ENCODE results near the gene FIG4.
"Not testable (repeated sequence)": the region's sequence is repeated elsewhere in the genome, so short reads cannot be mapped to it uniquely, and the experiment has no call there.

Gene FIG4

DNA sequence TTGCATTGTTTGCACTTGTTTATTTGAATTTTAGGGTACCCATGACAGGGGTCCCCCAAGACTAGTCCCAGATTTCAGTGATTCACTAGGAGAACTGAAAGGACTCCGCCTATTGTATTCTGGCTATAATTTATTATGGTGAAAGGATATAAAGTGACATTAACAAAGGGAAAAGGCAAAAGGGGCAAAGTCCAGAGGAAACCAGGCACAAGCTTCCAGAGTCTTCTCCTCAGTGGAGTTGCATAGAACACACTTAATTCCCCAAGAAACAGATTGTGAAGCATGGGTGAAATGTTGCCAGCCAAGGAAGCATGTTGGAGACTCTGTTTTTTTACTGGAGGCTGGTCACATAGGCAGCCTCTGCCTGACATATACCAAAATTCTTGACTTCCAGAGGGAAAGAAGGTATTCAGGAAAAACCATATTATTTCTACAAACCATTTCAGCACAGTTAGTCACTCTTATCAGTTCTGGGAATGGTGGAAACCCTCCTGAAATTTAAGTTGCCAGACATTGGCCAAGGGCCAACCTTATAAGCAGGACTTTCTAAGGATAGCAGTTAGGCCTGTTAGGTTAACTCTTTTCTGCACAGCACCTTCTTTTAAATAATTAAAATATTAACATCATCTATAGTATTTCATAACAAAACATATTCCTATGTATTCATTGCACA, 71.8 kb downstream of the FIG4 start:
- no peak for DNase-seq

DNA sequence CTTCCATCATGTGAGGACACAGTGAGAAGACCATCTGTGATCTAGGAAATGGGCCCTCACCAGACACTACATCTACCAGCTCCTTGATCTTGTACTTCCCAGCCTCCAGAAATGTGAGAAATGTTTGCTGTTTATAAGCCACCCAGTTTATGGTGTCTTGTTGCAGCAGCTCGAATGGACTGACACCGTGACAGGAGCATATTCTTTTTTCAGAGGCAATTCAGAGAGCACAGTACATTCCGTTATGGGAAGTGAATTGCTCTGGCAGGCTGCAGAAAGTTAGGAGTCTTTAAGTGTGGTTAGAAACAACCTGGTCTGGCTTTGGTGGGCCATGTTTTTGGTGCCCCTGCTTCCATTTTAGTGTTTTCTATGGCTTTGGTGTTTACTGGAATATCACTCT, 75.1 kb downstream of the FIG4 start:
- DNase-seq, result no peak

DNA sequence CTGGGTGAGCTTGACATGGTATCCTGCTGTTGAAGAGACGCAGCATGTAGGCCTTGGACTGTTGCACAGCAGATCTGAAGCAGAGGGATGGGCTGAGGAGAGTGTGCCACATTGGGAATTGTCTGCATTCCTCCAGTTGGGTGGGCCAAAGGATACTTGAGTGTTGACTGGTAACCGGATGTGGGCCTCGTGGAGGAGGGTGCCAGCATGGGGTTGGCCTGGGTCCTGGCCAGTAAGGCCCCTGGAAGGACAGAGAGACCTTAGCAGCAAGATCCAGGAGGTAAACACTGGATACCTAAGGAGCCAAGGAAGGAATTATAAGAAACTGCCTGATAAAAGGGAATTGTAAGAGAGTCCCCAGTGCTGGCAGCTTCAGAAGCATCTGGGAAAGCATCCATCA, 76.9 kb downstream of the FIG4 start:
- no peak for DNase-seq

DNA sequence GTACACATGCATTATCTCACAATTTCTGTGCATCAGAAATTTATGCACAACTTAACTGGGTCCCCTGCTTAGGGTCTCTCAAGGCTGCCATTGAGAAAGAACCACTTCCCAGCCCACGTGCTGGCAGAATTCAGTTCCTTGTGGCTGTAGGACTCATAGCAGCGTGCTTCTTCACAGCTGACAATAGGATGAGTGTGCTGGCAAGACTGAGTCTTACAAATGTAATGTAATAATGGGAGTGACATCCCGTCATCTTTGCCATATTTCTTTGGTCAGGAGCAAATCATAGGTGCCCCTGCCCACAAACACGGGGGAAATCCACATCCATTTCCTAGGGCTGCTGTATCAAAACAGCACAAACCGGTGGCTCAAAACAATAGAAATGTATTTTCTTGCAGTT, 77.4 kb downstream of the FIG4 start:
- DNase-seq, result no peak

DNA sequence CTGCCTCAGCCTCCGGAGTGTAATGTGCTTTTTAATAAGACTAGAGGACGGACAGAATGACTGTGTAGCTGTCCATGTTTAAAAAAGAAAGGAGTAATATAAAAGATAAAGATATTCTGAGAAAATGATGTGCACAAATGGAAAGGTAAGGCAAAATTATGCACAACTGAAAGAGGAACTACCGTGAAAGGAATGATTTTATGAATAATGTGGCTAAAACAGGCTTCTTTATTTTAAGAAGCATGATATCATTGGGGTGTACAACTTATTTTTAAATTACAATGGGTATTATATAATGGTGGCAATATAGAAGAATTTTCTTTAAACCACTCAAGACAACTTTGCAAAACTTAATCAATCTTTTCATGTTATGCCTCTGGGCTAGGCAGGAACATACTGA, 78.1 kb downstream of the FIG4 start:
- DNase-seq, result no peak

GRCh38 chr6:109770047-109770446, 79.0 kb downstream of the FIG4 start:
- no peak for DNase-seq

- DNase-seq, result no peak
These were observed 79.7 kb downstream of the FIG4 start for GRCh38 chr6:109770779-109771178.

- DNase-seq, result not testable (repeated sequence)
These were observed 81.1 kb downstream of the FIG4 start for GRCh38 chr6:109771939-109772755.

- no peak for DNase-seq
These were observed 81.9 kb downstream of the FIG4 start for GRCh38 chr6:109772883-109773431.

- no peak for DNase-seq
These were observed 89.9 kb downstream of the FIG4 start for GRCh38 chr6:109781001-109781400.

DNA sequence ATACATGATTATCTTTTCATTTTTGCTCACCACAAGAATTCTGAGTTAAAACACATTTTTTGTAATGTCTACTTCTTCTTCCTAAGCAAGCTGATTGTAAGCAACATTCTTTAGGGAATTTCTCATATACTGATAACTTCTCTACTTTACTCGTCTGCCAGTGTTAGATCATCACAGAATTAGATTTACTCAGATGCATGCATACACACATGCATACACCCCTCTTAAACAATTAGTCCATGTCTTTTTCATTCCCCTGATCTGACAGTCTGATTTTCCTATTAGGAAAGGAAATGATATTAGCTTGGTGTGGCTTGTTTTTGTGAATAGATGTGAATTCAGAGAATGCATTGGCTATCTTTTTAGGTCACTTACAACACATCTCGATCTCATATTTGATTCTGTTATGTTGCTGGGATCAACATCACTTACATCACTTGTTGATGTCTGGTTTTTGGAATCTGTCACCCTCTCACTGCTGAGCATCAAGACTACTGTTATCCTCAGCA, 91.4 kb downstream of the FIG4 start:
- no peak for DNase-seq

DNA sequence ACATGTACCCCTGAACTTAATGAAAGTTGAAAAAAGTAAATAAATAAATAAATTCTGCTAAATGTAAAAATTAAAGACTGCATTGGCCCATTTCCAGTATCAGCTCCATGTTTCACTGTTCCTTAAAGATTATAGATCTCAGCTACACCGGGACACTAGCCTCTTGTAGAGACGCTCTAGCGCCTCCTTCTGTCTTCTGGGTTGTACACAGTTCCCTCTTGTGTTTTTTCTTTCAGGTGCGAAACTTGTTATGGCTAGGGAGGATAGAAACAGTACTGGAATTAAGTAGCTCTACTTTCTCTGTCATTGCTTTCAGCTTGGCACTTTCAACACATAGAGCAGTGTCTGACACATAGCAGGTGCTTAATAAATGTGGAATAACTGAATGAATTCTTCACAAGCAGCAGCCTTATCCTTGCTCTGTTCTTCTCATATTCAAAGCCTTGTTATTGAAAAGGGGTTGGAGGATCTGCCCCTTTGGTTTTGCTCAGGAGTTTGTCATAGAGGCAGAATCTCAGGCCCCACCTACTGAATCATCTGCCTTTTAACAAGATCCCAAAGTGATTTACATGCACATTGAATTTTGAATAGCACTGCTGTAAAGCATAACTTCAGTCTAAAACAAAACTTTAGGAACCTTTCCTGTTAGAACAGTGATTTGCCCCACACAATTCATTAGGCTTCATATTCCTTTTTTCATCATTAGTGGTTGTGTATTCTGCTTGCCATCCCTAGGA, 92.3 kb downstream of the FIG4 start:
- DNase-seq, result no peak

GRCh38 chr6:109787312-109787711, 96.2 kb downstream of the FIG4 start:
- DNase-seq, result no peak

DNA sequence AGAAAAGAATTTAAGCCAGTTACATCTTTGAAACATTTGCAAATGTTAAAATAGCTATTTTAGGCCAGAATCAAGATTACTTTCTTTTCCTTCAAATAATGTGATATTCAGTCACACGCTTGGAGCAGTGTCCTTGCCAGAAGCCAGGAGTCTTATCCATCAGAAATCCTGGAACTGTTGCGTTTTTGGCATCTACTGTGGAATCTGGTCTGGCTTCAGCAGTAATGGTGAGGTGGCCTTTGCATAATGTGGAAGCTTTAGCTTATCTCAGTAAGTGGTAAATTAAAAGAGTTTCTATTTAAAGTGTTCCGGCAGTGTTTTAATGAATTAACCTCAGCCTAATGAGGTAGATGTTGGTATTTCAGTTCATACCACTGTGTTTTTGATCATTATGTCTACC, 97.6 kb downstream of the FIG4 start:
- no peak for DNase-seq

- DNase-seq, result no peak
These were observed 99.0 kb downstream of the FIG4 start for GRCh38 chr6:109790131-109790530.

- DNase-seq, result no peak
These were observed 100.2 kb downstream of the FIG4 start for GRCh38 chr6:109791301-109791700.

- DNase-seq, result no peak
These were observed 101.9 kb downstream of the FIG4 start for GRCh38 chr6:109793021-109793420.

- no peak for DNase-seq
These were observed 102.7 kb downstream of the FIG4 start for GRCh38 chr6:109793792-109794191.

- no peak for DNase-seq
These were observed 103.3 kb downstream of the FIG4 start for GRCh38 chr6:109794201-109794923.

GRCh38 chr6:109795994-109796555, 105.0 kb downstream of the FIG4 start:
- DNase-seq, result no peak

DNA sequence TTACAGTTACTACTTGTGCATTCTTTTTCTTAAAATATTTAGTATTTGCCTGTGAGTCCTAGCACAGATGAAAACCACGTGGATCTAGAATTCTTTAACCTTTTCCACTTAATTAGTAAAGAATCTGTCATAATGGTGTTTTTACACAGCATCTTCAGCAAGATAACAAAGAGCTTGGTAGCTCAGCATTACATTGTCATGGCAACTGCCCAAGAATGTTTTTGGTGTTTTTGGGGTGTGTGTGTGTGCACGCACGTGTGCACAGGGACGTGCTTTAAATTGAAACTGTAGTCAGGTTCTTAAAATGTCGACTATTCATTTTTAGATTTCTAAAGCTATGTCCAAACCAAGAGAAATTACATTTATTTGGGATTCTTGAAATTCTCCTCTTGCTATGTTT, 108.0 kb downstream of the FIG4 start:
- DNase-seq, result no peak

DNA sequence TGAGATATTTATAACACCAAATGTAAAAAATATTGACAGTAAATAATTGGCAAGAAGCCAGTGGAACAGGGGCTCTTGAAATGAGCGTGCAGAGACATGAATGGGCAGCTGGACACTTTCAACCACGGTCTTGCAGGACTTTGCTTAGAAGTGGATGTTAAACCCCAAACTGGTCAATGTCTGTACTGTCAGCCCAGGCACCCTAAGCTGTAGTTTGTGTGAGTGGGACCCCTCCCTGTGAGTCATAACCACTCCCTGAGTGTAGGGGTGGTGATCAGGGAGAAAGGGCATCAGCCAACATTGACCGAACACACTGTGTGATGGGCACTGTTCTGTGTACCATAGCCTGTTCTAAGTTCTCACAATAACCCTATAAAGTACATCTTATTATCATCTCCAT, 108.6 kb downstream of the FIG4 start:
- DNase-seq, result no peak
